ENCODE measurements around the gene HOMER3. TPM values are rescaled to one million over a fixed set of nuclear protein-coding genes. Genes with fewer than 3 reads are reported as not detected.

Gene HOMER3
- 31.5 TPM for total RNA-seq
- long read RNA-seq, transcript HOMER3-202 (10 exons, 1,557 nt): major isoform, 16 of 50 reads
- long read RNA-seq, partial matches to known transcripts: 4 of 50 reads
- long read RNA-seq, other reads (novel, unspliced or antisense): 28 of 50 reads

DNA sequence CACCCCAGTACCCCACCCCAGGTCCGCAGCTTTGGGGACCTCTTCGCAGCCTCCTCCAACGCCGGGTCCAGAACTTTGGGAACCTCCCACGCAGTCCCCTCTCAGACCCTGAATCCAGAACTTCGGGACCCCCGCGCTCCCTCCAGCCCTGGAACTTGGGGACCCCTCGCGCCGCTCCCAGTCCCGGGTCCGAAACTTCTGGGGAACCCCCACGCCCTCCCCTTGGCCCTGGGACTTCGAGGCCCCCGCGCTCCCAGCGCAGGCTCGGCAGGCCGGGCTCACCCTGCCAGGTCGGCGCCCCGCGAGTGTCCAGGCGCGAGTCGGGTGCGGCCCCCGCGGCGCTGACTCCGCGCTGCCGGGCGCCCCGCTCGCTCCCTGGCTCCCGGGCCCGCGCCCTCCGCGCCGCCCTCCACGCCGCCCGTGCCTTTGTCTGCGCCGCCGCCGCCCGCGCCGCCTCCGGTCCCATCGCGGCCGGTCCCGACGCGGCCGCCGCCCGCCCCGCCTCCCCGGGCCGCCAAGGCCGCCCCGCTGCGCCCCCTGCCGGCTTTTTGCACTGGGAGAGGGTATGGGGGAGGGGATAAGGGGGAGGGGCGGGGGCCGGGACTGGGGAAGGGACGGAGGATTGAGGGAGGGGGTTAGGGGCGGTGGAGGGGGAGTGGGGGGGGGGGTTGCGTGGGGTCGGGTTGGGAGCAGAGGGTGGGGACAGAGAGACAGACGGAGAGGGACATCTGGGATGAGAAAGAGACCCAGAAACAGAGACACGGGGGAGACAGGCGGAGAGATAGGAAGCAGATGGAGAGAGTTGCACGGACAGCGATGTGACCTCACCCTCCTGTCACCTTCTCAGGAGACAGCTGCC, at the start of gene HOMER3:
Gene HOMER3, minus strand, starts transcription at position 449 of the 859 bp plus-strand sequence. CDS start 2,235 bp downstream, outside the sequence.
- DNase-seq (ENCODE audit: low spot score): peak; percentile 96

DNA sequence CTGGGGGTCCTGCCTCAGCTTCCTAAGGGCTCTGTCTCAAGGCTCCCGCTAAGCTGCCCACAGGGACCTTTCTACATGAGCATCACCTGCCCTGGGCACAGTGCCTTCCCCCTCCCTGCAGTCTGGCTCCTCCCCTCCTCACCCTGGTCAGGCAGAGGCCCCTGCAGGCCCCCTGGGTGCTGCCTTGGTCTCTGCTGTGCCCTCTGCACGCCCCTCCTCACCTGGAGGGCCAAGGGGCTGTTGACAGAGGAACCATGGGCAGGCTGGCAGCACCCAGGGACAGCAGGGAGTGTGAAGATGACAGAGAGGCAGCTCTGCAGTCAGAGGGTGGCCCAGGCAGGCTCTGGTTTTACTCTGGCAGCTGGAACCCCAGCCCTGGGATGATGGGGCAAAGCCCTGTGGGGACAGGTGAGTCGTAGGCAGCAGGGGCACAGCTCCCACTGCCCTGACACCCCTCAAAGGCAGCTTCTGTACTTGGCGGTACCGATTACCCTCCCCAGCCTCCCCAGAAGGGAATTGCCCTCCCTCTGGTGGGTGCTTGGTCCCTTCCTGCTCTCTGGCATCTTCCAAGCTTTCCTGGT, 49.2 kb upstream of the HOMER3 start:
- DNase-seq (ENCODE audit: low spot score): no peak

DNA sequence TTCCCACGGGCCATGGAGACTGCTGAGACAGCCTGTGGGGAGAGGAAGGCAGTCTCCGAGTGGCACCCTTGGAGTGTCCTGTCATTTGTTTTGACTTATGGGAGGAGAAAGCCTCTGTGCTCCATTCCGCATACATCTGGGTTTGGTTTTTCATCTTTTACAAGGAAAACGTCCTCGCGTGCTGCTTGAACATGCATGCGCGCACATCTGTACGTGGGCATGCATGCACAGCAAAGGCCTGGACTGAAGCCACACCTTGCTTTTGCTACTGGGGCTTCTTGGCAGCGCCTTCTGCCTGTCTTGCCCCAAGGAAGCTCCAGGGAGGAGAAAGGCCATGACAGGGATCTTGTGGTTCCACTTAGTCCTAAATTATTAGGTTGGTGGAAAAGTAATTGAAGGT, 48.3 kb upstream of the HOMER3 start:
- no peak for DNase-seq (ENCODE audit: low spot score)

DNA sequence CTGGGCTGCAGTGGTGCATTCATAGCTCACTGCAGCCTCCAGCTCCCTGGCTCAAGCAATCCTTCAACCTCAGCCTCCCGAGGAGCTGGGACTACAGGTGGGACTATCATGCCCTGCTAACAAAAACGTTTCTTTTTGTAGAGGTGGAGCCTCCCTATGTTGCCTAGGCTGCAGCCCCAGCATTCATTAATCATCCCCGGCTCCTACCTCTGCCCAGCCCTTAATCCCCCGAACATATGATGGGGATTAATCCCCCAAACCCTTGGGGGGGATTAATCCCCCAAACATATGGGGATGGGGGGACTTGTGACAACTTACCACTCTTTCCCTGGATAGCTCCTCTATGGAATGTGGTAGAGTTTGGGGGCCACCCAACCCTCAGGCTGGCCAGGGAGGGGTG, 46.4 kb upstream of the HOMER3 start:
- no peak for DNase-seq (ENCODE audit: low spot score)

DNA sequence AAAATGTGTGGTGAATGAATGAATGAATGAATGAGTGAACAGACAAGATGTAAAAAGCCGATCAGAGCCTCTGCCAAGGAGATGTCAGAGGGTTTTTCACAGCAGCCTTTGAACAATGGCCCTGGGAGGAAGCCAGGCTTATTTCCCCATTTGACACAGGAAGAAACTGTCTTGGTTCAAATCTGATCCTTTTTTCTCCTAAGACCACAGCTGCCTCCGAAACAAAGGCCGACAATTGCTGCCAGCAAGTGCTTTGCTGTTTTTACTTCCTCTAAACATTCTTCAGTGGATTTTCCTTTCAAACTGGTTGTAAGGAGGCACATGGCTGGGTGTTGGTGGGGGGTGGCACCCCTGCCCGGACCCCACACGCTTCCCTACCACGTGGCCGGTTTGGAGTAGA, 44.2 kb upstream of the HOMER3 start:
- no peak for DNase-seq (ENCODE audit: low spot score)

DNA sequence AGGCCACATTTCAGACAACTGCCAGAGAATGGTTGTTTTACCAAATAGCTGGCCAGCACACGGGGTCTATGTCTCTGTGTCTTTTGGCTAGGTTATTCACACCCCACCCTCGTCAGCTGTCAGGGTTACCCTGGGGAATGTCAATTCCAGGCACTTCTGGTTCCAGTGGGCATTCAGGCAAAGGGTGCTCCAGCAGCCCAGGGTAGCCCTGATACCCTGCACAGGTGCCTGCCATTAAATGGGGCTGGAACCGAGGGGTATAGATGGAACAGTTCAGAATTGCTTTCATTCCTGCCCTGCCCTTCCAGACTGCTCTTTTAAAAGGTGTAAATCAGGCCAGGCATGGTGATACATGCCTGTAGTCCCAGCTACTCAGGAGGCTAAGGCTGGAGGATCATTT, 43.2 kb upstream of the HOMER3 start:
- no peak for DNase-seq (ENCODE audit: low spot score)

DNA sequence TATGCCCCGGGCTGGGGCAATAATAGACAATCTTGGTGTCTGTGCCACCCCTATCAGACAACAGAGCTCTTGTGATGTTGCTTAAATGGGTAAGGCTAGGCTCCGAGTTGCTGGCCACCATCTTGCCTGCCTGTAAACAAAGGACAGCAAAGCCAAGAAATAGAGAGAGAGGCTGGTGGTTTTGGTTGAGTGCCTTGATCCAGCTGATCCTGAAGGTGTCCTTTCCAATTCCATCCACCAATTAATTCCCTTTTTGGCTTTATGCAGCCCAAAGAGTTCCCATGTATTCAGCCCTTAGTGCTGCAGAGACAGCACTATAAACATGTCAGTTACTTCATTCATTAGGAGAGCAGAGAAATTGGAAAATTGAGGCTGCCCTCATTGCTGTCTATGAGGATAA, 41.7 kb upstream of the HOMER3 start:
- DNase-seq (ENCODE audit: low spot score): no peak

DNA sequence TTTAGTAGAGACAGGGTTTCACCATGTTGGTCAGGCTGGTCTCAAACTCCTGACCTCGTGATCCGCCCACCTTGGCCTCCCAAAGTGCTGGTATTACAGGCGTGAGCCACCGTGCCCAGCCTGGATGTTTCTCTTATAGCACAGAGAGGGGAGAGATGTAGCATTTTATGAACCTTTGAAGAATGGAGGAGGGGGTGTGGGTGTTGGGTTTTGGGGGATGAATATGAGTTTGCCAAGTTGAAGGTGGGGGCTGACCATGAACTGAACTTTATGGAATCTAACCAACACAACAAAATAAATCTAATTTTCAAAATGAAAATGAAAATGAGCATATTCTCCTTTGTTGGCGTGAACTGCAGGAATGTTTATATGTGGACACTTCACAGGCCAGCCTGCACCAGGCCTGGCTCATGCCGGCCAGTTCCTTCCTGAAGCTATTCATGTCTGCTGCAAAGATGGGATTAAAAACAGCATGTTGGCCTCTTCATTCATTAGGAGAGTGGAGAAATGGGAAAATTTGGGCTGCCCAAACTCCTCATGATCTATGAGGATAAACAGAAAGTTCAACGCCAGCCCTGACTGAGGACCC, 39.5 kb upstream of the HOMER3 start:
- no peak for DNase-seq (ENCODE audit: low spot score)

DNA sequence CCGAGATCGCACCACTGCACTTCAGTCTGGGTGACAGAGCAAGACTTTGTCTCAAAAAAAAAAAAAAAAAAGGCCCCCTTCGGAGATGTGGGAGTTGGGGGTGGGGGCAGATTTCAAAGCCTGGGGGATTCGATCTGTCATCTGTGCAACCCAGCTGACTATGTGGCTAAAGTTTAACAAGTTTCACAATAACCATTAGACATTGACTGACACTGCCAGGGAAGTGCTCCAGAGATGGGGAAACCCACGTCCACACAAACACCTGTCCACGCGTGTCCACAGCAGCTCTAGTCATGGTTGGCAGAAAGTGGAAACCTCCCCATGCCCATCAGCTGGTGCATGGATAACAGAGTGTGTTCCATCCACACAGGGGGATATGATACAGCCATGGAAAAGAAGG, 37.6 kb upstream of the HOMER3 start:
- no peak for DNase-seq (ENCODE audit: low spot score)

DNA sequence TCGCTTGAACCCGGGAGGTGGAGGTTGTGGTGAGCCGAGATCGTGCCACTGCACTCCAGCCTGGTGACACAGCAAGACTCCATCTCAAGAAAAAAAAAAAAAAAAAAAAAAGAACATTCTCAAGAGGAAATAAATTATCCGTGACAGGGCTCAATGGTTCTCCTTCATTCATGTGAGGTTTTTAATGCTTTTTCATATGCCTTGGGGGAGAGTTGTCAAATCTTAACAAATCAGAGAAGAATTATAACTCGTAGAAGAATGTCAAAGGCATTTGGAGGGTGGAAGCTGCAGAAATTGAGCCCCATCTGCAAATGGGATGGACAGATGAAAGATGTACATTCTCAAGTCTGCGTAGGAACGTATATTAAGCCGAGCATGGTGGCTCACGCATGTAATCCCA, 34.9 kb upstream of the HOMER3 start:
- DNase-seq (ENCODE audit: low spot score): no peak

DNA sequence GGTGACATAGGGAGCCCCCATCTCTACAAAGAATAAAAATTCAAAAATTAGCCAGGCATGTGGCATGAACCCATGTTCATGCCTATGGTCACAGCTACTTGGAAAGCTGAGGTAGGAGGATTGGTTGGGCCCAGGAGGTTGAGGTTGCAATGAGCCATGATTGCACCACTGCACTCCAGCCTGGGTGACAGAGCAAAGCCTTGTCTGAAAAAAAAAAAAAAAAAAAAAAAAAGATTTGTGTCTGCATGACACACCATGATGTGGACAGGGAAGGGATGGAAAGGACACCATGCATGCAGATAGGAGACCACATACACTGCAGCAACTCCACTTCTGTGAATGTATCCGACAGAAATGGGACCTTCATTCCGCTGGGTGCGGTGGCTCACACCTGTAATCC, 34.0 kb upstream of the HOMER3 start:
- DNase-seq (ENCODE audit: low spot score): no peak

DNA sequence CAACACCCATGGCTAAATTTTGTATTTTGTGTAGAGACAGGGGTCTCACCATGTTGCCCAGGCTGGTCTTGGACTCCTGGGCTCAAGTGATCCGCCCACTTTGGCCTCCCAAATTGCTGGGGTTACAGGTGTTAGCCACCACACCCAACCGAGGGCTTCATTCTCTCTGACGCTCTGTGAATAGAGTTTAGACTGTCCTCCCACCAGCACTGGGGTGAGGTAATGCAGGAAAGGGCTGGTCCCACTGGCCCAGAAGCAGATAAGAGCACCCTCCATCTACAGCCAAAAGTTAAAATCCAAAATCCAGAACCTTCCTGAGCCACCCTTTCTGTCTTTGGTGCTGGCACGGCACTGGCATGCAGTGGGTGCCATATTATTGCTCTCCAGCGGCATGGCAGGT, 31.8 kb upstream of the HOMER3 start:
- DNase-seq (ENCODE audit: low spot score): no peak

DNA sequence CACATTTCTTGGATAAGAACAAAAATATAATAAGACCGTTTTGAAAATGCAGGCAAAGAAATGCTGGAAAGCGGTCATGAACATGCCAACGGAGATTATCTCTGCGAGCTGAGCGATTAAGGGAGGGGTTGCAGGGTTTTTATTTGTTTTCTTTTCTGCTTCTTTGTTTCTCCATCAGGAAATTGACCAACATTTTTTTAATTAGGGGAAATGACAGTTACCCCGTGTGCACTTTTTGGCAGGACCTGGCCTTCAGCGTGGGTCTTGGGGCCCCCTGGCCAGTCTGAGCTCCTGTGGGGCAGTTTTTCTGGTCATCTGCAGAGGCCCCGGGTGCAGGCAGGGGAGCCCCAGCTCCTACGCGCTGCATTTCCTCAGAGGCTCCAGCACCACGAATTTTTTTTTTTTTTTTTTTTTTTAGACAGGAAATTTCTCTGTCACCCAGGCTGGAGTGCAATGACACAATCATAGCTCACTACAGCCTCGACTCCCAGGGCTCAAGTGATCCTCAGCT, 31.3 kb upstream of the HOMER3 start:
- no peak for DNase-seq (ENCODE audit: low spot score)

DNA sequence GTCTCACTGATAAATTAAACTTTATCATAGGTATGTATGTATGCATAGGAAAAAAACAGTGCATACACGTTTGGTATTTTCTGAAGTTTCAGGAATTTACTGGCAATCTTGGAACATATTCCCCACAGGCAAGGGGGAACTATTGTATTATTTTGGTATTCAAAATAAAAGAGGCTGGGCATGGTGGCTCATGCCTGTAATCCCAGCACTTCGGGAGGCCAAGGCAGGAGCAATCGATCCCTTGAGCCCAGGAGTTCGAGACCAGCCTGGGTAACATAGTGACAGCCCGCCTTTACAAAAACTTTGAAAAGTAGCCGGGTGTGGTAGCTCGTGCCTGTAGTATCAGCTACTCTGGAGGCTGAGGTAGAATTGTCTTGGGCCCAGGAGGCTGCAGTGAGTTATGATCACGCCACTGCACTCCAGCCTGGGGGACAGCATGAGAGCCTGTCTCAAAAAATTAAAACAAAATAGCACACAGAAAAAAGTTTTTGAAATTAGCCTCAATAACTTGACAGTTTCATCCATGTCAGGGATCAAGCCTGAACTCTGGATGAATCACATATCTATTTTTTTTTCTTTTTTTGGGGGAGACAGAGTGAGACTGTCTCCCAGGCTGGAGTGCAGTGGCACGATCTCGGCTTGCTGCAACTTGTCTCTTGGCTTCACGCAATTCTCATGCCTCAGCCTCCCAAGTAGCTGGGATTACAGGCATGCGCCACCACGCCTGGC, 29.1 kb upstream of the HOMER3 start:
- DNase-seq (ENCODE audit: low spot score): no peak

DNA sequence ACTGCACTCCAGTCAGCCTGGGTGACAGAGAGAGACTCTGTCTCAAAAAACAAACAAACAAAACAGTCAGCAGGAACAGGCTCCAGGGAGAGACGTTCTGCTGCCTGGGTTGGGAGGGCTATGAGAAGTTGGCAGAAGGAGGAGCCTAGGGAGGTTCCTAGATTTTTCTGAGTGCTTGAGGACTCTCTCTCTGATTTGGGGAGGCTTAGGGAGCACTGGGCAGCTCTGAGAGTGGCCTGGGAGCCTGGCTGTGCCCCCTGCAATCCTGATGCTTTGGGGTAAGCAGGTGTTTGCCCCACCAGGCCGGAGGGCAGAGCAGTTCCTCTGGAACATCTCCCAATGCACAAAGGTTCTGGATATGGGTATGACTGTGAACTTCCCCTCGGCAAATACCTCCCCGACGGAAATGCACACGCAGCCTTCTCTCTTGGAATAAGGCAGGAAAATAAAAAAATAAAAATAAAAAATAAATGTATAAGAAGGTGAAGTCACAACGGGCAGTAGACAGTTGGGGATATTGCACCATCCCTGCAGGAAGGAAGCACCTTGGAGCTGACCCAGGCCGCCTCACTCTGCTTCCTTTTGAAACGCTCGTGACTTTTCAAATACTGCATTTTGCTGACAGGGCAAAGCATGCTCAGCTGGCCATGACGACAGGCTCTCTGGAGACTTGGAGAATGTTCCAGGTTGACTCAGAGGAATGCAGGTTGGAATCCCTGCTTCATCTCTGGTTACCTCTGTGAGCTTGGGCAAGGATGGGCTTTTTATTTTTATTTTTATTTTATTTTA, 26.5 kb upstream of the HOMER3 start:
- no peak for DNase-seq (ENCODE audit: low spot score)

DNA sequence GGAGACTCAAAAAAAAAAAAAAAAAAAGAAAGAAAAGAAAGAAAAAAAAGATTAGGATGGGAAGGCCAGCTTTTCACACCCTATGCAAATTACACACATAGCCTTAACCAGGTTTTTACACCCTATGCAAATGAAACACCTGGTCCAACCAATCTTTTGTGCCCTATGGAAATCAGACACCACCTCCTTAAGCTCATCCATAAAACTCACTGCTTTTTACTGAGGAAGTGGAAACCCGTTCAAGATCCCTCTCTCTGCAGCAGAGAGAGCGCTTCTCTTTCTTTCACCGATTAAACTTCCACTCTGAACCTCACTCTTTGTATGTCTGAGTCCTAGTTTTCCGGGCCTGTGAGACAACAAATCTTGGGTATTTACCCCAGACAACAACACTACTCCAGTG, 25.3 kb upstream of the HOMER3 start:
- DNase-seq (ENCODE audit: low spot score): no peak

DNA sequence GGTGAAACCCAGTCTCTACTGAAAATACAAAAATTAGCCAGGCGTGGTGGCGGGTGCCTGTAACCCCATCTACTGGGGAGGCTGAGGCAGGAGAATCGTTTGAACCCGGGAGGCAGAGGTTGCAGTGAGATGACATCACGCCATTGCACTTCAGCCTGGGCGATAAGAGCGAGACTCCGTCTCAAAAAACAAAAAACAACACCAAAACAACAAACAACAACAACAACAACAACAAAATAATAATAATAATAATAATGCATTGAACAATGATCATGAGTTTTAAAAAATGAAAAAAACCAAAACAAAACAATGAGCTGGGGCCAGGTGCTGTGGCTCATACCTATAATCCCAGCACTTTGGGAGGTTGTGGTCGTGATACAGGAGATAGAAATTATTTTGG, 23.1 kb upstream of the HOMER3 start:
- no peak for DNase-seq (ENCODE audit: low spot score)

DNA sequence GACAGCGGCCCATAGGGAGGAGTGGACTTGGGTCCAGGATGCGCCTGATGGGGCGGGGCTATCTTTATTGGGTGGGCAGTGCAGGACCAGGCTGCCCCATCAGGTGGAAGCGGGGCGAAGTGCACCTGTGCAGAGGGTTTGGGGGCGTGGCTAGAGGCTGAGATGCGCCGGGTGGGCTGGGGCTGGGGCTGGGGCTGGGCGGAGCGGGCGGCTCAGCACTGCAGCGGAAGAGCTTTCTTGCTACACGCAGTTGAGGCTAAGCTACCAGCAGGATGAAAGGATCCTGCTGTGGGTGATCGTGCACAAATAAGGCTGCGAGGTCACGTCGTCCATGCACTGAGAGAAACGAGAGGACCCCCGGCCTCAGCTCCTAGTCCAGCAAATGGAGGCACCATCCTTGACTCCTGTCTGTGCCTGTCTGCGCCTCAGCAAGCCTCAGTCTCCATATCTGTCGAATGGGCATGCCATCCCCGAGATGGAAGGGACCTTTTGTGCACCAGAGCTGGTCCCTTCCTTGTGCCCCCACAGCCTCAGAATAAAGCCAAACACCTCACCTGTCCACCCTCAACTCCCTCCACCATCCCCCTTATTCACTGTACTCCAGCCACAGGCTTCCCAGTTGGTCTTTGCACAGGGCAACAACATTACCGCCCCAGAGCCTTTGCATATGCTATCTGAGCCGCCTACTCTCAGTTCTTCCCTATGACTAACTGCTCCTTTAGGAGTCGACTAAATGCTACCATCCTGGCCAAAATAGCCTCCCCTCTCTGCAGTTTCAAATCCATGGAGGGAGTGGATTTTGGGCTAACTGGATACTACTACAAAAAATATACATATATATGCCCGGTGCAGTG, 21.0 kb upstream of the HOMER3 start:
- DNase-seq (ENCODE audit: low spot score): no peak

DNA sequence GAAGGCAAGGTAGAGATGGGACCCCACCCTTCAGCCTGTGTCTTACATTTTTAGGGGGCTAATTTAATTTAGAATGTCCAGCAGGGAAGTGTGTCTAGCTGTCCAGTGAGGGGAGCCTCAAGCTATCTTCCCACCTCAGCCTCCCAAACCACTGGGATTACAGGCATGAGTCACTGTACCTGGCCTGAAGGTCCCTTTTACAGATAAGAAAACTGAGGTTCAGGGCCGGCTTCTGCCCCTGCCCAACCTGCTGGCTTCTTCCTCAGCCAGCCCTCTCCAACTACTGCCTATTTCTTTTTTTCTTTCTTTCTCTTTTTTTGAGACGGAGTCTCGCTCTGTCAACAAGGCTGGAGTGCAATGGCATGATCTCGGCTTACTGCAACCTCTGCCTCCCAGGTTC, 19.4 kb upstream of the HOMER3 start:
- DNase-seq (ENCODE audit: low spot score): no peak

DNA sequence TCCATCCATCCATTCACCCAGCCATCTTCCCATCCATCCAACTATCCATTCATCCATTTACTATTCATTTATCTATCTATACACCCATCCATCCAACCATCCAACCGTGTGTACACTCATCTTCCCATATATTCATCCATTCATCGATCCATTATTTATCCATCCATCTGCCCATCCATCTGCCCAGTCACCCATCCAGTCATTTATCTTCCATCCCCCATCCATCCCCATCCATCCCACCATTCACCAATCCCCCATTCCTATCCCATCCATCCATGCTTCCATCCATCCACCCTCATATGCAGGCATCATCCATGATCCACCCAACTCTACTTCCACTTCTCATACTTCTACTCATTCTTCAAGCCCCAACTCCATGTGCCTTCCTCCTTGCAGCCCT, 14.0 kb upstream of the HOMER3 start:
- DNase-seq (ENCODE audit: low spot score): no peak

Measured in mesenteric fat pad (tissue), 1 donor.